ENCODE results near the gene SMAP1.
A peak's percentile ranks its signal among the peaks of the same experiment; 100 is the strongest.

Gene SMAP1

DNA sequence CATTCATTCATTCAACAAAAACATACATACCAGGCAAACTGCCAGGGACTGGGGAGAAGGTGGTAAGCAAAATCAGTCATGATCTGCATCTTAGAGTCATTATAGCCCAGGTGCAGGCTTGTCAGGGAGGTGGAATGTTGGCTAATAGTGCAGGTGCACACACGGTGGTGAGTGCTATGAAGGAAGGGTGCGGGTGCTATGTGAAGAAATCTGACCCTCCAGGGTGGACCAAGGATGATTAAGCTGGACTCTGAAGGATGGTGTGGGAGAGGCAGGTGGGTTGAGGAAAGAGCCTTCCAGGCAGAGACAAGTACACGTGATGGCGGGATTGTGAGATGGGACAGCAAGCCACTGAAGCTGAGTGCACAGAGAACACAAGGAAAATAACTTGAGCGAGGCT lies 211.8 kb downstream of the SMAP1 start:
- no peaks in the 10 kb centered on the region for H3K36me3 ChIP-seq

DNA sequence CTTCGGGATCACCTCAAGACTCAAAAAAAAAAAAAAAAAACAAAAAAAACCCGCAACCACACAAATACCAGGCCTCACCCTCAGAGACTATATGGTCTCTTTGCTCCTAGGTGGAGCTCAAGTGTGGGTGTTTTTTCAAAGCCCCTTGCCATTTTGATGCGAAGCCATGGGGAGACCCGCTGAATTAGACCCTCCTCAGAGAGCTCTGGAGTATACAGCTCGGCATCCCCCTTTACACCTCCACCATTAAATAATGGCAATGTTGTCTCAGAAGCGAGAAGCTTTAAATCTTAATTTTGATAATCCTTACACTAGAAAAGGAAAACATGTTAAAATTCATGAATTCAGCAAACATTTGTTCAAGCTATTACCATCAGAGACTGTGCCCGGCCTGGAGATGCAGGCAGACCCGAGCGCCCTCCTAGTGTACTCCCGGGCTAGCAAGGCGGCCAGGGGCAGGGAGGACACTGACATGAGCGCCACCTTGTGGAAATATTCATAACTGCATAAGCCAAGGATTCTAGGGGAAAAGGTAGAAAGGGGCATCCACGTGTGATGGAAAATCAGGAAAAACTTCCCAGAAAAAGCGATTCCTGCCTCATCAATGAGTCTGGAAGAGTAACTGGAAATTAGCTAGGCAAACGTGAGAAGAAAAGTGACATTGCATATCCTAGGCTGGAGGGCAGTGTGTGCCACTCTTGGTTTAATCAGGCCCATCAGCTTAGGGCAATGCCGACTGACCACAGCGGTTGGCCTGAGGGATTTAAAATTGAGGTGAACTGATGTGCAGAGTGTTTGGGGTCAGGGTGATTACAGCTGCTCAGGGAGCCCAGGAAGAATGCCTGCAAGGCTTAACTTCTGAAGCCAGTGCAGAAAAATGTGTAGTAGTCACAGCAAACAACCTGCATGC lies 216.6 kb downstream of the SMAP1 start:
- Histone ChIP-seq H3K27ac (no peak overlapping the region), H3K27me3 (ENCODE audit: insufficient read depth, low read depth, severe bottlenecking) (no peaks in the 10 kb centered on the region), H3K4me3 (ENCODE audit: low read depth, low read length) (no peak overlapping the region), H3K9me3 (ENCODE audit: severe bottlenecking) (no peaks in the 10 kb centered on the region), H3K36me3 (no peaks in the 10 kb centered on the region)
- DNase-seq, result peak; percentile 79
- TF ChIP-seq, protein P1, sequence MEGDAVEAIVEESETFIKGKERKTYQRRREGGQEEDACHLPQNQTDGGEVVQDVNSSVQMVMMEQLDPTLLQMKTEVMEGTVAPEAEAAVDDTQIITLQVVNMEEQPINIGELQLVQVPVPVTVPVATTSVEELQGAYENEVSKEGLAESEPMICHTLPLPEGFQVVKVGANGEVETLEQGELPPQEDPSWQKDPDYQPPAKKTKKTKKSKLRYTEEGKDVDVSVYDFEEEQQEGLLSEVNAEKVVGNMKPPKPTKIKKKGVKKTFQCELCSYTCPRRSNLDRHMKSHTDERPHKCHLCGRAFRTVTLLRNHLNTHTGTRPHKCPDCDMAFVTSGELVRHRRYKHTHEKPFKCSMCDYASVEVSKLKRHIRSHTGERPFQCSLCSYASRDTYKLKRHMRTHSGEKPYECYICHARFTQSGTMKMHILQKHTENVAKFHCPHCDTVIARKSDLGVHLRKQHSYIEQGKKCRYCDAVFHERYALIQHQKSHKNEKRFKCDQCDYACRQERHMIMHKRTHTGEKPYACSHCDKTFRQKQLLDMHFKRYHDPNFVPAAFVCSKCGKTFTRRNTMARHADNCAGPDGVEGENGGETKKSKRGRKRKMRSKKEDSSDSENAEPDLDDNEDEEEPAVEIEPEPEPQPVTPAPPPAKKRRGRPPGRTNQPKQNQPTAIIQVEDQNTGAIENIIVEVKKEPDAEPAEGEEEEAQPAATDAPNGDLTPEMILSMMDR (IDR thresholded peaks at IDR 0.05; ENCODE audit: low read depth, low read length), result peak; percentile 78

More for the DNA sequence above, 211.8 kb downstream of the SMAP1 start:
- no peak for DNase-seq
- Histone ChIP-seq H3K9me3 (ENCODE audit: severe bottlenecking) (no peaks in the 10 kb centered on the region), H3K27me3 (ENCODE audit: insufficient read depth, low read depth, severe bottlenecking) (no peaks in the 10 kb centered on the region), H3K4me3 (ENCODE audit: low read depth, low read length) (no peak overlapping the region), H3K27ac (no peak overlapping the region)
- TF ChIP-seq, protein P1 (IDR thresholded peaks at IDR 0.05; ENCODE audit: low read depth, low read length), result no peak

DNA sequence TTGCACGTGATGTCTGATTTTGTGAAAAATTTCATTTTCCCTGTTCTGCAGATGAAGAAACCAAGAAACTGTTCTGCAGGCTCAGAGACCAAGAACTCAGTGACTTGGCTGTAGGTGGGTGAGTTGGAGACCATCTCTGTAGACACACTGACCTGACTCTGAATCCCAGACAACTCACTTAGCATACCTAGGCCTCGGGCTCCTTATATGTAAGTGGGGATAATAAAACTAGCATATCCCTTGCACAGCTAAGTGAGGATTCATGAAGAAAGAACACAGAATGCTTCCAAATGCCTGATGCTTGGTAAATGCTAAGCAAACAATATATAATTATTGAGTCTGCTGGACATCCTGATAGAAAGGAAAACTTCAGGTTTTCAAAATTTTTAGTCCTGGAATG lies 218.4 kb downstream of the SMAP1 start:
- TF ChIP-seq, protein P1 (IDR thresholded peaks at IDR 0.05; ENCODE audit: low read depth, low read length), result no peak
- DNase-seq, result no peak
- no peak overlapping the region for H3K27ac ChIP-seq
- no peaks in the 10 kb centered on the region for H3K27me3 ChIP-seq (ENCODE audit: insufficient read depth, low read depth, severe bottlenecking)
- H3K4me3 ChIP-seq (ENCODE audit: low read depth, low read length), result no peak overlapping the region
- no peaks in the 10 kb centered on the region for H3K9me3 ChIP-seq (ENCODE audit: severe bottlenecking)
- H3K36me3 ChIP-seq, result no peaks in the 10 kb centered on the region

DNA sequence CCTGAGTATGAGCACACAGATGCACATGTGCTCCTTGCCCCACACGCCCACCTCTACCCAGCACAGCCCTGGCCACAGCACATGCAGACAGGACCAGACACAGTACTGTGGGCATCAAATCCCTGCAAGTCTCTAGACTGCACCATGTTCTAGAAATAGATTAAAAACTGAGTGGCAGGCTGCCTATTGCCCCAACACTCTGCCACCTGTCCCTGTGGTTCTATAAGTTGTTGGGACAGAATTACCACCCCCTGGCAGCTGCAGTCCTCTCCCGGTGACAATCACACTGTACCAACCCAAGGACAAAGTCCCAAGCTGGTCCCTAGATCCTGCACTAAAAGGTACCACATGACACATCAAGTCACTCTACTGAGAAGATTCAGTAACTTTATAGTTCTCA lies 219.0 kb downstream of the SMAP1 start:
- H3K36me3 ChIP-seq, result no peaks in the 10 kb centered on the region
- H3K9me3 ChIP-seq (ENCODE audit: severe bottlenecking), result no peaks in the 10 kb centered on the region
- H3K4me3 ChIP-seq (ENCODE audit: low read depth, low read length), result no peak overlapping the region
- DNase-seq, result no peak
- H3K27me3 ChIP-seq (ENCODE audit: insufficient read depth, low read depth, severe bottlenecking), result no peaks in the 10 kb centered on the region
- no peak overlapping the region for H3K27ac ChIP-seq
- TF ChIP-seq, protein P1 (IDR thresholded peaks at IDR 0.05; ENCODE audit: low read depth, low read length), result no peak

DNA sequence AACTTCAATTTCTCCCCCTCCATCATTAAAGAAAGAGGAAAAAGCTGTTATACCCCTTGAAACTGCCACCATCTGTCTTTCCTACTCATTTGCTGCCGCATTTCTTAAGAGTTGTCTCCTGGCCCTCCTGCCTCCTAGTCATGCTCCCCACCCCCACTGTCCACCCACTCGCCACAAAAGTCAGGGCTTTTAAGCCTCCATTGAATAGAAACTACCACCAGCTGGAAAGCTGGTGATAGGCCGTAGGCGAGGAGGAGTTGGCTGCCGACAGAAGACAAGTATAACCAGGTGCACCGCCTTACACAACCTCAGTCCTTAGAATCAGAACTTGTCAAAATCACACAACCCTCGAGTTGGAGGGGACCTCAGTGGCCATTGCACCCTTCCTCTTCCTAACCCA lies 221.6 kb downstream of the SMAP1 start:
- Histone ChIP-seq H3K9me3 (ENCODE audit: severe bottlenecking) (no peaks in the 10 kb centered on the region), H3K36me3 (no peaks in the 10 kb centered on the region), H3K27me3 (ENCODE audit: insufficient read depth, low read depth, severe bottlenecking) (no peaks in the 10 kb centered on the region), H3K4me3 (ENCODE audit: low read depth, low read length) (no peak overlapping the region), H3K27ac (no peak overlapping the region)
- no peak for DNase-seq
- TF ChIP-seq, protein P1 (IDR thresholded peaks at IDR 0.05; ENCODE audit: low read depth, low read length), result no peak

All from WERI-Rb-1 (cell line).